ENCODE results near the gene CCDC148.

DNA sequence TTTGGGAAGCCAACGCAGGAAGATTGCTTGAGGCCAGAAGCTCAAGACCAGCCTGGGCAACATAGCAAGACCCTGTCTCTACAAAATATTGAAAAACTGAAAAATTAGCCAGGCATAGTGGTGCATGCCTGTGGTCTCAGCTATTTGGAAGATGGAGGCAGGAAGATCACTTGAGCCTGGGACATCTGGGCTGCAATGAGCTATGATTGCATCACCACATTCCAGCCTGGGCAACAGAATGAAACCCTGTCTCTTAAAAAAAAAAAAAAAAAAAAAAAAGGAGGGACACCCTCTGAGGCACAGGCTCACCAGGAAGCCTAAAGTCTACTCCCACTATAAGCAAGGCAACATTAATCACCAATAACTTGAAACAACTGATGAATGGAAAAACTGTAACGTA is 151.1 kb downstream of the CCDC148 start:
- TF ChIP-seq CTCF (conservative IDR thresholded peaks at IDR 0.05; ENCODE audit: low read depth in 2 of 2) (no peak), POLR2AphosphoS5 (IDR thresholded peaks at IDR 0.05; ENCODE audit: low read depth) (no peak), EZH2phosphoT487 (IDR thresholded peaks at IDR 0.05; ENCODE audit: unreplicated experiment) (no peak), CREB1 (CRISPR knock-in tag; IDR thresholded peaks at IDR 0.05; ENCODE audit: low read depth) (no peak)
- TF ChIP-seq, protein P1, sequence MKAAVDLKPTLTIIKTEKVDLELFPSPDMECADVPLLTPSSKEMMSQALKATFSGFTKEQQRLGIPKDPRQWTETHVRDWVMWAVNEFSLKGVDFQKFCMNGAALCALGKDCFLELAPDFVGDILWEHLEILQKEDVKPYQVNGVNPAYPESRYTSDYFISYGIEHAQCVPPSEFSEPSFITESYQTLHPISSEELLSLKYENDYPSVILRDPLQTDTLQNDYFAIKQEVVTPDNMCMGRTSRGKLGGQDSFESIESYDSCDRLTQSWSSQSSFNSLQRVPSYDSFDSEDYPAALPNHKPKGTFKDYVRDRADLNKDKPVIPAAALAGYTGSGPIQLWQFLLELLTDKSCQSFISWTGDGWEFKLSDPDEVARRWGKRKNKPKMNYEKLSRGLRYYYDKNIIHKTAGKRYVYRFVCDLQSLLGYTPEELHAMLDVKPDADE (IDR thresholded peaks at IDR 0.05): no peak

All from GM23338 (cell line).